H1 (cell line): ENCODE results near the gene EME2. TPM values are rescaled to one million over a fixed set of nuclear protein-coding genes. Genes with fewer than 3 reads are reported as not detected.

Experiments used
- RXRA ChIP-seq: IDR thresholded peaks from 2 replicates; pipeline ENCODE4 v1.6.1; 2011; ENCODE audit warnings: low read depth, mild to moderate bottlenecking, low read length, moderate library complexity; ENCODE audit not compliant: insufficient read depth
- polyA plus RNA-seq, 7 experiments: library from polyadenylated mRNA; depleted of rRNA in 3 of 7; stranded (reverse) in 5 of 7; unstranded in 2 of 7; fragments of >200 nt in 5 of 7; fragments of 200-250 nt in 2 of 7; gene quantifications; 1 replicate in 5 of 7; 2 replicates in 1 of 7; 4 replicates in 1 of 7; pipeline versions ENCODE4 v1.2.1 to v1.2.3, GENCODE V29; 2011 to 2013; ENCODE audit warnings: missing spikeins in 2 of 7, mixed read lengths in 2 of 7
- total RNA-seq: library from RNA; stranded (reverse); fragmentation: NEBNext Ultra II Directional; extraction: Animal tissue kit (Norgen Biotek cat#: 25700); gene quantifications from 2 replicates; pipeline ENCODE4 v1.2.1, GENCODE V29; 2021
- TF ChIP-seq, protein P1 (sequence below): IDR thresholded peaks from 2 replicates; pipeline ENCODE4 v1.6.1; 2012; ENCODE audit warnings: inconsistent platforms

Gene EME2
- total and polyA plus RNA-seq, 2 of the 8 experiments (the other 6 are each of a cell fraction or from before 2014, with no cell fraction given): 13.1 to 19.7 TPM

DNA sequence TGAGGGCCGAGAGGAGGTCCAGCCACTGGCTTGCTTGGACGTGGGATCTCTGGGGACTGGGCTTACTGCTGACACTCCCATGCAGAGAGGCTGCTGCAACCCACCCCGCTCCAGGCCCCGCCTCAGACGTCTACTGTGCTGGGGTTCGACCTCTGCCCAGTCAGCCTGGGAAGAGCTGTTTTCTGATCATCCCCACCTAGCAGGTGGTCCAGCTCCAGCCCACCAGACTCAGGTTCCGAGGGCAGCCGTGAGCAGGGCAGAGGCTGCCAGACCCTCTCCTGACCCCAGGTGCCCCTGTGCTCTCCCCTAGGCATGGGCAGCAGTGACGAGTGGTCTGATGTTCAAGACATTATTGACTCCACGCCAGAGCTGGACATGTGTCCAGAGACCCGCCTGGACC, 24.7 kb upstream of the EME2 start (continued):
- TF ChIP-seq, protein P1, sequence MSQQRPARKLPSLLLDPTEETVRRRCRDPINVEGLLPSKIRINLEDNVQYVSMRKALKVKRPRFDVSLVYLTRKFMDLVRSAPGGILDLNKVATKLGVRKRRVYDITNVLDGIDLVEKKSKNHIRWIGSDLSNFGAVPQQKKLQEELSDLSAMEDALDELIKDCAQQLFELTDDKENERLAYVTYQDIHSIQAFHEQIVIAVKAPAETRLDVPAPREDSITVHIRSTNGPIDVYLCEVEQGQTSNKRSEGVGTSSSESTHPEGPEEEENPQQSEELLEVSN: no peak
- TF ChIP-seq RXRA: no peak
